ENCODE data around the gene TMEM9.

- TF ChIP-seq, protein P1, sequence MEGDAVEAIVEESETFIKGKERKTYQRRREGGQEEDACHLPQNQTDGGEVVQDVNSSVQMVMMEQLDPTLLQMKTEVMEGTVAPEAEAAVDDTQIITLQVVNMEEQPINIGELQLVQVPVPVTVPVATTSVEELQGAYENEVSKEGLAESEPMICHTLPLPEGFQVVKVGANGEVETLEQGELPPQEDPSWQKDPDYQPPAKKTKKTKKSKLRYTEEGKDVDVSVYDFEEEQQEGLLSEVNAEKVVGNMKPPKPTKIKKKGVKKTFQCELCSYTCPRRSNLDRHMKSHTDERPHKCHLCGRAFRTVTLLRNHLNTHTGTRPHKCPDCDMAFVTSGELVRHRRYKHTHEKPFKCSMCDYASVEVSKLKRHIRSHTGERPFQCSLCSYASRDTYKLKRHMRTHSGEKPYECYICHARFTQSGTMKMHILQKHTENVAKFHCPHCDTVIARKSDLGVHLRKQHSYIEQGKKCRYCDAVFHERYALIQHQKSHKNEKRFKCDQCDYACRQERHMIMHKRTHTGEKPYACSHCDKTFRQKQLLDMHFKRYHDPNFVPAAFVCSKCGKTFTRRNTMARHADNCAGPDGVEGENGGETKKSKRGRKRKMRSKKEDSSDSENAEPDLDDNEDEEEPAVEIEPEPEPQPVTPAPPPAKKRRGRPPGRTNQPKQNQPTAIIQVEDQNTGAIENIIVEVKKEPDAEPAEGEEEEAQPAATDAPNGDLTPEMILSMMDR (IDR thresholded peaks at IDR 0.05), result no peak
- TF ChIP-seq POLR2A (IDR thresholded peaks at IDR 0.05), result no peak
Measured at GRCh38 chr1:201183753-201184152, 29.5 kb upstream of the TMEM9 start.
